Endothelial cell (in vitro differentiated cells): Measurements from ENCODE around the gene NUFIP1. TPM values are rescaled to one million over a fixed set of nuclear protein-coding genes. Genes with fewer than 3 reads are reported as not detected.
A peak's percentile ranks its signal among the peaks of the same experiment; 100 is the strongest.
"Not testable (repeated sequence)": the region's sequence is repeated elsewhere in the genome, so short reads cannot be mapped to it uniquely, and the experiment has no call there.

Source experiments
- DNase-seq: peaks from one replicate; pipeline ENCODE4 v3.0.0; 2021; ENCODE audit warnings: low spot score
- H3K27ac Mint-ChIP-seq: one replicate; pipeline ENCODE4 v1.8.0; 2021; ENCODE audit warnings: mixed read lengths, inconsistent platforms; ENCODE audit not compliant: unreplicated experiment
- H3K27me3 Mint-ChIP-seq: one replicate; pipeline ENCODE4 v1.8.0; 2021; ENCODE audit warnings: mild to moderate bottlenecking, moderate library complexity, mixed read lengths, inconsistent platforms; ENCODE audit not compliant: unreplicated experiment
- H3K36me3 Mint-ChIP-seq: one replicate; pipeline ENCODE4 v1.8.0; 2021; ENCODE audit warnings: mild to moderate bottlenecking, low read depth, mixed read lengths, inconsistent platforms; ENCODE audit not compliant: unreplicated experiment
- H3K4me1 Mint-ChIP-seq: one replicate; pipeline ENCODE4 v1.8.0; 2021; ENCODE audit warnings: mild to moderate bottlenecking, mixed read lengths, inconsistent platforms; ENCODE audit not compliant: unreplicated experiment
- H3K4me3 Mint-ChIP-seq: one replicate; pipeline ENCODE4 v1.8.0; 2021; ENCODE audit warnings: mild to moderate bottlenecking, mixed read lengths, inconsistent platforms; ENCODE audit not compliant: unreplicated experiment
- H3K9me3 Mint-ChIP-seq: one replicate; pipeline ENCODE4 v1.8.0; 2021; ENCODE audit warnings: mixed read lengths, inconsistent platforms; ENCODE audit not compliant: unreplicated experiment
- CTCF ChIP-seq: fragments of 200-600 bp; sonication (generic); IDR thresholded peaks from one replicate; pipeline ENCODE4 v1.5.0; 2021; ENCODE audit warnings: antibody characterized with exemption; ENCODE audit not compliant: unreplicated experiment
- long read RNA-seq: library from polyadenylated mRNA; unstranded; transcript quantifications from one replicate; pipeline ENCODE4 v2.0.0, GENCODE V29; 2020; ENCODE audit not compliant: unreplicated experiment
- total RNA-seq: library from RNA; stranded (reverse); fragmentation: NEBNext Ultra II Directional; extraction: Animal tissue kit (Norgen Biotek cat#: 25700); gene quantifications from one replicate; pipeline ENCODE4 v1.2.1, GENCODE V29; 2021; ENCODE audit not compliant: unreplicated experiment

The NUFIP1 gene
- 7.0 TPM for total RNA-seq
- long read RNA-seq, transcript NUFIP1-201 (10 exons, 3,492 nt), result major isoform, 7 of 14 reads
- long read RNA-seq, partial matches to known transcripts, result 7 of 14 reads
- long read RNA-seq, other reads (novel, unspliced or antisense), result 0 of 14 reads

- Mint-ChIP-seq H3K27ac (peak within 1 kb of the TSS; percentile 95), H3K27me3 (no peaks in the 10 kb centered on the region), H3K9me3 (no peaks in the 10 kb centered on the region), H3K4me1 (peaks cover 19% of the 10 kb centered on the region), H3K4me3 (peak within 1 kb of the TSS; percentile 98), H3K36me3 (peaks cover 4% of the 10 kb centered on the region)
- no peak for TF ChIP-seq CTCF
- peak; percentile 88 for DNase-seq
Observed at GRCh38 chr13:44989071-44989889, at the start of gene NUFIP1, which contains the start of gene GPALPP1. Gene NUFIP1 (minus strand): TSS chr13:44989471. CDS start chr13:44989436, 35 bp downstream. Gene GPALPP1 (plus strand): TSS chr13:44989538. CDS start chr13:44989655, 117 bp downstream.

- TF ChIP-seq CTCF, result no peak
- Mint-ChIP-seq H3K27me3 (peaks cover 3% of the 10 kb centered on the region), H3K4me3 (no peak overlapping the region), H3K36me3 (no peaks in the 10 kb centered on the region), H3K9me3 (no peaks in the 10 kb centered on the region), H3K4me1 (no peaks in the 10 kb centered on the region), H3K27ac (no peak overlapping the region)
- DNase-seq, result no peak
Observed at GRCh38 chr13:45036206-45036605, 46.9 kb upstream of the NUFIP1 start.

GRCh38 chr13:45034342-45034741 is 45.1 kb upstream of the NUFIP1 start:
- no peak for TF ChIP-seq CTCF
- Mint-ChIP-seq H3K27ac (no peak overlapping the region), H3K4me3 (no peak overlapping the region), H3K4me1 (no peaks in the 10 kb centered on the region), H3K27me3 (peaks cover 3% of the 10 kb centered on the region), H3K36me3 (no peaks in the 10 kb centered on the region), H3K9me3 (no peaks in the 10 kb centered on the region)
- DNase-seq, result no peak

GRCh38 chr13:45024847-45025246 is 35.6 kb upstream of the NUFIP1 start:
- Mint-ChIP-seq H3K27me3 (no peaks in the 10 kb centered on the region), H3K4me3 (no peak overlapping the region), H3K27ac (no peak overlapping the region), H3K36me3 (peaks cover 3% of the 10 kb centered on the region), H3K4me1 (no peaks in the 10 kb centered on the region), H3K9me3 (no peaks in the 10 kb centered on the region)
- DNase-seq, result no peak
- no peak for TF ChIP-seq CTCF

GRCh38 chr13:45021250-45021649 is 32.0 kb upstream of the NUFIP1 start:
- no peak for DNase-seq
- H3K9me3 Mint-ChIP-seq, result no peaks in the 10 kb centered on the region
- no peaks in the 10 kb centered on the region for H3K27me3 Mint-ChIP-seq
- H3K4me3 Mint-ChIP-seq, result no peak overlapping the region
- no peaks in the 10 kb centered on the region for H3K4me1 Mint-ChIP-seq
- no peak overlapping the region for H3K27ac Mint-ChIP-seq
- TF ChIP-seq CTCF, result no peak
- H3K36me3 Mint-ChIP-seq, result peaks cover 3% of the 10 kb centered on the region

- not testable (repeated sequence) for DNase-seq, H3K27me3 Mint-ChIP-seq, H3K27ac Mint-ChIP-seq, H3K9me3 Mint-ChIP-seq, H3K4me1 Mint-ChIP-seq, H3K36me3 Mint-ChIP-seq, H3K4me3 Mint-ChIP-seq
Observed at GRCh38 chr13:45019981-45020380, 30.7 kb upstream of the NUFIP1 start.
